HS-27A (cell line): ENCODE results near the gene UBE2J2.

Source experiments
- DNase-seq: peaks from one replicate; pipeline ENCODE4 v3.0.0-alpha.2; 2012; ENCODE audit warnings: low read depth, missing footprints

The UBE2J2 gene

GRCh38 chr1:1211541-1212441 is 61.9 kb downstream of the UBE2J2 start:
- no peak for DNase-seq

DNA sequence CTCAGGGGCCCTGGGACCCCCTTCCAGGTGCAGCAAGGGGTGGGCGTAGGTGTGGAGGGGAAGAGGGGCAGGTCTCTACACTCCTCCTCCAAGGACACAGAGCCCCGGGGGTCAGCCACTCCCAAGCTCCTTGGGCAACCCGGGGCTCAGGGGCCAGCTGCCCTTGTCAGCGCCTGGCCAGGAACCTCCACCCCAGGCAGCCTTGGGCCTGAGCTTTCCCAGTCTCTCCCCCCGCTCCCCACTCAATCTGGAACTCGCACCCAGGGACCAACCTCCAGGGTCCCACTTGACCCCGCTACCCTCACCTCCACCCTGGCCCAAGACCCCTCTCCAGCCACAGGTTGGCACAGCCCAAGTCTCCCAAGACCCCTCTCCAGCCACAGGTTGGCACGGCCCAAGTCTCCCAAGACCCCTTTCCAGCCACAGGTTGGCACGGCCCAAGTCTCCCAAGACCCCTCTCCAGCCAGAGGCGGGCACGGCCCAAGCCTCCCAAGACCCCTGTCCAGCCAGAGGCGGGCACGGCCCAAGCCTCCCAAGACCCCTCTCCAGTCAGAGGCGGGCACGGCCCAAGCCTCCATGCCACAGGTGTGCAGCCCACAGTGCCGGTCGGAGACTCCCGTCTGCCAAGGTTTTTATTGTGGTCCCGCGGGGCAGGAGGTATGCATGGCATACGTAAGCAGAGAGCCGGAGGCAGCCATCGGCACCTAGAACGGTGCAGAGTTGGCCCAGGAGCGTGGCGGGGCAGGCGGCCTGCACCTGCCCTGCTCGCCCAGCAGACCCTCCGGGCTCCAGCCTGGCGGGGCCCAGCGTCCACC is 62.7 kb downstream of the UBE2J2 start:
- DNase-seq: no peak

DNA sequence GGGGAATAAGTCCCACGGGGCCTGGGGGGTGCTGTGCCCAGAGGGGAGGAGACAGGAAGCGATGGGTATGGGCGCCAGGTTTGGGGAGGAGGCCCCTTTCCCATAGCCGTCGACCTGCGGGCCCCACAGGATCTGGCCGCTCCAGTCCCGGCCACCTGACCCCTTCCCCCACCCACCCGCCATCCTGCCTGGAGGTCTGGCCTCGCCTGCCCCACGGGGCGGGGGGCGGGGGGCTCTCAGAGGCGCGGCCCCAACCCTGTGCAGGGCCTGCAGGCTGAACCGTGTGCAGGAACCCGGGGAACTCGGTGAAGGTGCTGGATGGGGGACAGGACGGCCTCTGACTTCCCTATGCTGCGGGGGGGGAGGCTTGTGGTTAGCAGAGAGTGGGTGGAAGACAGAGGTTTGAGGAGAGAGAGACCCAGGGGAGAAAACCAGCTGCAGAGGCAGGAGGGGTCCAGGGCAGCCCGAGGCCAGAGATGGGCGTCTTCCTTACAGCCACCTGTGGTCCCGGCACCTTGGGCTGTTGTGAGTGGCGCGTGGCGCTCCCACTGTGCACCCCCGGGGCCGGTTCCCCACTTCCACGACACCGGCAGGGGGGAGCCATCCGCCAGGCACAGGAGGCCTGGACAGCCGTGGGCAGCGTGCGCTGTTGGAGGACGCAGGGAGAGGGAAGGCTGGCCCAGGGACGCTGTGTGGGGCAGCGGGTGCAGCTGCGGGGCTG is 64.8 kb downstream of the UBE2J2 start:
- no peak for DNase-seq

- no peak for DNase-seq
Observed at GRCh38 chr1:1207571-1207892, 66.1 kb downstream of the UBE2J2 start.

- no peak for DNase-seq
Observed at GRCh38 chr1:1206966-1207531, 66.6 kb downstream of the UBE2J2 start.

DNA sequence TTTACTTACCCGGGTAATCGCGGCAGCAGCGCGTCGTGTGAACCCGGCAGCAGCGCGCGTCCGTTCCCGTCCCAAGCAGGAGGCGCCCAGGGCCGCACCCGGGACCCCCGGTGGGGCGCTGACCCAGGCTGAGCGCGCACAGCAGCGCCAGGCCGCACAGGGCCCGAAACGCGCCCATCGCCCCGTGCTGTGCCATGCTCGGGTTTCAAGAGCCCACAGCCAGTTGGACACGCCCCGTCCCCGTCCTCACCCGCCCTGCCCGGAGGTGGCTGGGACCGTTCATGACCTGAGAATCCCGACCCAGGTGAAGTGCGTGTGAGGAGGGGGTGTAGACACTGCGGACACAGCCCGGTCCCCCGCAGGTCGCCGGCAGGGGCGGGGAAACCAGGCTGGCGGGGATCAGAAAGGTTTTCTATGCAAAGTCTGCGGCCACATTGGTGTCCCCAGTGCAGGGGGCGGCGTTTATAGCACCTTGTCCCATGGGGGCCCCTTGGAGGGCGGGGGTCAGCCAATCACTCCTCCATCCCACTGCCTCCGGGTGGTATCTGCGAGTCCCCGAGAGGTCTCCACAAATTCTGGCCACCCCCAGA is 67.2 kb downstream of the UBE2J2 start, which contains the start of gene TNFRSF18:
Gene TNFRSF18, minus strand, starts transcription at position 217 of the 590 bp plus-strand sequence. Its CDS starts 21 bp downstream, at position 196.
- no peak for DNase-seq

DNA sequence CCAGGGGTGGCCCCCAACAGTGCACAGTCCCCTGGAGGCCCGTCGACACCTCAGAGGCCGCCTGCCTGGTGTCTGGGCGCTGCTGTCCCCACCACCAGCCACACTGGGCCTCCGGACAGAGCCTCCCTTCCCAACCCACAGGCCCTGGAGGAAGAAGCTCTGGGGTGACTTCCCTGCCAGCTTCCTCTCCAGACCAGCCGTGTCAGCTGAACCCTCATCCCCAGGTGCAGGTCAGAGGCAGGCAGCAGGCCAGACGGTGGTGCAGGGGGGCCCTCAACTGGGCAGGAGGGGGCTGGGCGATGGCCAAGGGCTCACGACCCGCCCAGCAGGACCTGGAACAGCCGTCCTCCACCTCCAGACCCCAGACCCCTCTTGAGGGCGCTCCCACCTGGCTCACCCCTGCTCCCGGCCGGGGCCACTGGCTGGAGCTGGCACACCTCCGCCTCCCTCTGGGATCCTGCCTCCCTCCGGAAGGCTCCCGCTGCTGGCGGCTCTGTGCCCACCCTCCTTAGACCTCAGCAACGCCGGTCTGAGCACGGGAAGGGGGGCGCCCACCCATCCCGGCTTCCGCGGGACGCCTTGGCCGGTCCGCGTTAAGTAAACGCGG is 67.8 kb downstream of the UBE2J2 start:
- DNase-seq: no peak

- DNase-seq: no peak
Observed at GRCh38 chr1:1204998-1205768, 68.5 kb downstream of the UBE2J2 start.

DNA sequence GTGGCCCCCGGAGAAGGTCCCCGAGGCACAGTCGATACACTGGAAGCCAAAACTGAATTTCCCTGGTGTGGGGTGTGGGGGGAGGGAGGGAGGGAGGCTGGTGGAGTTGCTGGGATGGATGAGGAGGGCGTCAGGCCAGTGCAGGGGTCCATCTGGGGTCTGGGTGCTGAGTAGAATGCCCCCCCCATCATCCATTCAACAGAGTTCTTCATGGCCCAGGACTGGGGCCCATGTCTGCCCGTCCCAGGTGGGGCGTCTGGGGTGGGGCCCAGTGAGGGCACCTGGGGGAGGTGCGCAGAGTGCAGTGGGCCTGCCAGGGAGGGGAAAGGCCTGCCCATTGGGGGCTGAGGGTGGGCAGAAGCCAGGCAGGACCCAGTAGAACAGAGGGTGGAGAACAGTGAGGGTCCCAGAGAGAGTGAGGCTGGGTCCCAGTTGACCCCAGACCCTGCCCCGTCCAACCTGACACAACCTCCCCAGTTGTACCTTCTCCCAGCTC is 69.2 kb downstream of the UBE2J2 start:
- no peak for DNase-seq
